IPS DF 4.7 (cell line): ENCODE results near the gene CPVL.

ENCODE experiments used
- DNase-seq: peaks from one replicate; pipeline ENCODE4 v3.0.0-alpha.2; 2013; ENCODE audit warnings: low spot score; ENCODE audit errors: extremely low read depth

Gene CPVL

DNA sequence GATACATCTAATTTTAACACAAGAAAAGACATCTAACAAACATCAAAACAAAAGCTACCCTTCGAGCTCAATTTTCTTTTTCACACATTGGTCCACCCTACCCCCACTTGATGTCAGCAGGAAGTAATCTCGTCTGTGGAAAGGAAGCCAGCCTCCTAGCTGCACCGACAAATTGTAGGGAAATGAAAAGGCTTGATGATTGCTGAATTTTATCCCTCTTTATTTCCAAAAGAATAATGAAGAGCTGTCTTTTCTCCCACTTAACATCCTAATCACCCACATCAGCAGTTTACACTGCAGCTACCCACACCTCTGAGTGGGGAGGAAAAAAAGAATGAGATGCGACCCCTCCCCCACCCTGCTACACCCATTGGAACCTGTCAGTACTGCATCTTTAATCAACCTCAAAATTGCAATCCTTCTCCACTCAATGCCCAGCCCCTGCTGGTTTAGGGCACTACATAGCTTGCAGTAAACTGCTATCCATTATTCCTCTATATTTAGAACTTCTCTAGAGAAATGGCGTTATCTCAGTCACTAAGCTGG lies 10.6 kb upstream of the CPVL start:
- no peak for DNase-seq

DNA sequence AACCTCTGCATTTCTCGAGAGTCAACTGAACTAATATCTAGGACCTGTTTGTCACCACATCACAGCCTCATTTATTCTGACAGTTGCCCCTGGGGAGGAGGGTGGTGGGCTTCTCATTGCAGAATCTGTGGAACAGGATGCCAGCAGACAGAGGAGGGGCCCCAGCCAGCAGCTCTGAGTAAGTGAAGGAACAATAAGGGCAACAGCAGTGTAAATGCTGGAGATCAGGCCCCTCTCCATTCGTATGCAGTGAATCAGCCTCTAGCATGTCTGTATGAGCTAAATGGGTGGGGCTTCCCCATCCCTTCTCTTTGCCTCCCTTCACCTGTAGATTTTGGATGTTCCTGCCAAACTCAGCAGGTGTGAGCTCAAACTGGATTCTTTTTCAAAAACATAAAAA lies 7.7 kb upstream of the CPVL start:
- DNase-seq: no peak

DNA sequence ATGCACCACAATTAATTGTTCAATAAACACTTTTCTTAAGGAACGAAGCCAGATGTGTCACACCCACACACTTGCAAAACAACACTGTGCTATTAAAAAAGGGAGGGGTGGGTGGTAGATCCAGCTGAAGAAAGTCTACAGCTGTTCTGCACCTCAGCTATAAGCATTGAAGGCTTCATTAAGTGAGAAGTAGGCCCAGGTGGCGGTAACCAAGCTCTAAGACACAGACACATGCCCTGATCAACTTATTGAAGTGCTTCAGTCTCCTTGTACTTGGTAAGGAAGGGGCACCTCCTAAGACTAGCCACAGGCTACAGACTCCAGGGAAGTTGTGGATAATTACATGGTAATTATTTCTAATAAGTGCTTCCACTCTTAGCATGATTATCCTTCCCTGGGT lies 4.5 kb upstream of the CPVL start:
- DNase-seq: no peak

DNA sequence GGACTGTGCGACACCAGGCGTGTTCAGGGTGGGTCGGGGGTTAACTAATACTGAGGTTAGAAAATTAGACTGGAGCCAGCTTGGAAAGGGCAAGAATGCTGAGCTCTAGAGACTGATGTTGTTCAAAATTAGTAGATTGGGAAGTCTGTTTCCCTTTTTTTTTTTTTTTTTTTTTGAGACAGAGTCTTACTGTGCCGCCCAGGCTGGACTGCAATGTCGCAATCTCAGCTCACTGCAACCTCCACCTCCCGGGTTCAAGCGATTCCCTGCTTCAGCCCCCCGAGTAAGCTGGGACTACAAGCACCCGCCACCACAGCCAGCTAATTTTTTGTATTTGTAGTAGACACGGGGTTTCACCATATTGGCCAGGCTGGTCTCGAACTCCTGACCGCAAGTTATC lies 2.7 kb upstream of the CPVL start:
- DNase-seq: no peak

DNA sequence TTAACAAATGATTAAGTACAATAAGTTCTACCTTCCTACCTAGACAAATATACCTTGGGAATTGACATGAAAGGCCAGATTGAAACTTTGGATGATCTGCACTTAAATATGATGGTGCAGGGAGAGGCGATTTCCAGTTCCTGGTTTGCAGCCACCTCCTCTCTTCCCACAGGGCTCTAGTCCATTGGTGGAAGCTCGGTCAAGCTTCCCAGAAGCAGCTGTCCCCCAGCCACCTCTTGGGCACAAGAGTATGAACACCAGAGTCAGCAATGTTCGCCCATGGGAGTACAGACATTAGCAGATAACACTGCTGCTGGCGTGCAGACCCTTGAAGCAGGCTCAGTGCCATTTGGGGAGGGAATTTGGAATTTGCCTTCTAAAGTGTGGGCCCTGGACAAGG lies 1.5 kb upstream of the CPVL start:
- no peak for DNase-seq

DNA sequence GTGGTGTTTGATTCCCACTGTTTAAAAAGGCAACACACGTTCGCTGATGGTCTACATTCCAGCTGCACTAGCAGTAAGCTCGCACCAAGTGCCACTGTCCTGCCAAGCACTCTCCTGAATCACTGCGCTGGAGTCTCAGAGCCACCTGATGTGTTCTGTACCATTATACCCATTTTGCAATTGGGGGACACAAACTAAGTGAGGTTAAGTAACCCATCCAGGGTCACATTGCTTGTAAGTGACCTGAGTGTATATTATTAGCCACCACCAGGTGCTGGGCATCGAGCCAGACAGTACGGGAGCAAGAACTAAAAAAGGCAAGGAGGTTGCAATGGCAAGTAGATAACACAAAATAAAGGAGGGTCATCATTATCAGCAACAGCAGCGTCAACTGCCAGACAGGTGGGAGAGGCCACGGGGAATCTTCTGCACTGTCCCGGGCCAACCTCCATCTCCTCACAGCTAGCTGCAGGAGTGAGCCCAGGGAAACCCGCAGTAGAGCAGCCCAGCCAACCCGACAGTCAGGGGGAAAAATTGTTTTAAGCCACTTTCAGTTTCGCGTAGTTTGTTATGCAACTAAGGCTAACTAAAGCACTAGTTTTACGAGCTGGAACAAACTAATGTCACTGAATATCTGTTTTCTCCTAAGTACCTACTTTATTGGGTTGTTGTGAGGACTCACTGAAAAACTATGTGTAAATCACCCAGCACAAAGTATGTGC lies 712 bp upstream of the CPVL start:
- DNase-seq: no peak

DNA sequence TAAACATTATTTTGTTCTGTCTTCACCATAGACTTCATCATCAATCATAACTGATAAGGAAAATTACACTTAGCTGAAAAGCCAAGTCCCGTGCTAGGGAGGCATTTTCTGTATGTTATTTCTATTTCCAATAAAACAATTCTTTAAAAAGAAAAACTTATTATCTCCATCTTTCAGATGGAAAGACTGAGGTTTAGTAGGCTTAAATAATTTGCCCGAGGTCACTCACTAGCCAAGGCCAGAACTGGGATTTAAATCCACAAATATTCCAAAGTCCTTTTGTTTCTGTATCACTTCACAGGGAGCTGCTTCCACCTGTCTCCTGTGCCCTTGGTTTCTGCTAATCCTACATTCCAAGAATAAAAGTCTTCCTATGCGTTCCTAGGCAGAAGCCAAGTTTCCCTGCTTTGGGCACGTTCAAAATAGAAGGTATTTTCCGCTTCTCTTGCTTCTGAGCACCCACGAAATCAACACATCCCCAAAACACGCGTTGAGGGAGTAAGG lies 732 bp downstream of the CPVL start:
- no peak for DNase-seq

DNA sequence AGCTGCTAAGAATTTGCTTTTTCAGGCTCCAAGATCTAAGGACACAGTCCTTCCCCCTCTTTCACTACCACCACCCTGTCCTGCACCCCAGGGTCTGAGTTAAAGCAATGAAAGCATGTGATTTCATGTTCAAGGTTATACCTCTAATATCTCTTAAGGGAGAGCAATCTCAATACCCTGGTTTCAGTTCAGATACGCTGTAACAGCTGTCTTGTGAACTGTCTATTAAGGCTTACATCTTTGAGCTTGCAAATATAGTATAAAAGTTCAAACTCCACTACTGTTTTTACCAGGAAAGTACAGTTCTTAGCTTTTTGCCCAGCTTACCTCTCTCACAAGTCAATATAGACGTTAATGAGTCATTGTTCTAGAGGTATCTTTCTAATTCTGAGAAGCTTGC lies 2.6 kb downstream of the CPVL start:
- DNase-seq: no peak

DNA sequence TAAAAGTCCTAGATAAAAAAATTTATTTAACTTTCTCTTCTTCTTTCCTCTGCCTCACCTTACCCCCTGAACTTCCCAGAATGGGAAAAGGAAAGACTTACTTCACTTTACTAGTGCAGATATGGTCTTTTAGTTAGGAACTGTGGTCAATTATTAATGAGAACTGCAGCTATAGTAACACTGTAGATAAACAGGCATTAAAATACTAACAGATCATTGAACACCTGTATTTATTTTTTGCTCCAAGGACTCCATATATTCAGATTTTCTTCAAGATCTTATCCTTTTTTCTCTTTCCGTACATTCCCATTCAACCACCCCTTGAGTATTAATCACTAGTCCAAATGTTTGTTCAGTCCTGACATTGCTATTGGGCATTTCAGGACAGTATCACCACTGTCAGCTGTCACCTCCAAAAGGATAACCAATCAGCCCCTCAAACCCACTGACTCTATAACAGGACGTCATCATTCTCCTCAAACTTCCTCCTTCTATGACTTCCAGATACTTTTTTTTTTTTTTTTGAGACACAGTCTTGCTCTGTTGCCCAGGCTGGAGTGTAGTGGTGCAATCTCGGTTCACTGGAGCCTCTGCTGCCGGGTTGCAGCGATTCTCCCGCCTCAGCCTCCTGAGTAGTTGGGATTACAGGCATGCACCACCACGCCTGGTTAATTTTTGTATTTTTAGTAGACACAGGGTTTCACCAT lies 4.2 kb downstream of the CPVL start:
- no peak for DNase-seq

DNA sequence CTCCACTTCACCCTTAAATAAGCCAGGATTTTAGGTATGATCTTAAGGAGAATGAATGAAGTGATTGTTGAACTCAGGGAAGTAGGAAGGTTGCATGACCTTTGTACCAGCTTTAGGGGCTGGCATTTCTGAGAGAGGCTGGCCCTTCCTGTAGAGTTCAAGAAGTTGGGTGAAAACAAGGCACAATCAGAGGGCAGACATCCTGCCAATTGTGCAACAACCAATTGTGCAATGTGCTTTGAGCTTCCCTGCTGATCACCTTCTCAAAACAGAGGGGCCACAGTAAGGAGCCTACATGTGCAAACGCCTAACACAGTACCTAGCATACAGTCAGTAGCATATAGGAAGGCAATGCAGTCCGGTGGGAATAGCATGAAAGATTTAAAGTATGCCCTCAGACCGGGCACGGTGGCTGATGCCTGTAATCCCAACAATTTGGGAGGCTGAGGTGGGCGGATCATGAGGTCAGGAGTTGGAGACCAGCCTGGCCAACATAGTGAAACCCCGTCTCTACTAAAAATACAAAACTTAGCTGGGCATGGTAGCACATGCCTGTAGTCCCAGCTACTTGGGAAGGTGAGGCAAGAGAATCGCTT lies 5.4 kb downstream of the CPVL start:
- no peak for DNase-seq

DNA sequence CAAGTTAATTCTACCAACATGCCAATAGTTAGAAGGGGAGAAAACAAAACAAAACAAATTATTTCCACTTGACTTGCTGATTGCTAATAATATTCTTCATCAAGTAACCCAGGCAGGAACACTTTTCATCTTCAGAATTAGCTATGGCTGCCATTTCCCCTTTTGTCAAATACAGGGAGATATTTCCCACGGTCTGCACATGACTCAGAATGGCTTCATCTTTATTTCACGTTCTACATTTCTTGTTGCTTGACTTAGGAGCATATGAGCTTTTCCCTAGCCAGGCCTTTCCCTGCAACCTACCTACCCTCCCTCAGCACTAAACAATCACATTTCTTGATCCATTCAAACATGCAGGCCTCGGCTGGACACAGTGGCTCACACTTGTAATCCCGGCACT lies 6.5 kb downstream of the CPVL start:
- no peak for DNase-seq

DNA sequence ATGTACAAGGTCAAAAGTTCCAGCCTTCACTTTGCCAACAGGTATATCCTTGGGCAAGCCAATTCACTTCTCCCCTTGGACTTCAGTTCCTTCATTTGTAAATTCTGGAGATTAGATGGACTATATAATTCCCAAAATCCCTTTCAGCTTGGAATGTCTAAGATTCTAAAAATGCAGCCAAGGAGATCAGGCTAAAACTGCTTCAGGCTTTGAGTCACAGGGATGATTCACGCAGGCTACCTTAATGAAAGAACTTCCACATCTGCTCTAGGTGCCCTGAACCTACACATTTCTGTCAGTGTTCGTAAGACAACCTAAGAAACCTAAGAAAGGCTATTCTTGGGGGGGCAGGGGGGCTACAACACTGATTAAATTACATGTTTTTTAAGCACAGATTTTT lies 7.1 kb downstream of the CPVL start:
- DNase-seq: no peak

DNA sequence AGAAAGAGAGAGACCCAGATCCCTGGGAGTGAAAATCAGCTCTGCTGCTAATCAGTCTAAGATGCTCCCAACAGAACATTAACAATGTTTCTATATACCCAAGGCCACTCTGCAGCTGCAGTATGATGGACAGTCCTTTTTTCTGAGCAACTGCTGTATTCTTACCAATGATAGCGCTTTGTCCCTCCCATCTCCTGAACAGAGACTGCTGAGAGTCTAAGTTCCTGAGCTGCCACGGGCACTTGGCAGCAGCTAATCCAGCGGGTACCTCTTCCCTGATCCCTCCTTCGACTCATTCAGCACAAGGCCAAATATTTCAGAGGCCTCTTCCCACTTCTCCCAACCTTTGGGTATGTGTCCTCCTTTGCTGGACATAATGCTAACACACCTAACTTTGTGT lies 7.7 kb downstream of the CPVL start:
- no peak for DNase-seq

DNA sequence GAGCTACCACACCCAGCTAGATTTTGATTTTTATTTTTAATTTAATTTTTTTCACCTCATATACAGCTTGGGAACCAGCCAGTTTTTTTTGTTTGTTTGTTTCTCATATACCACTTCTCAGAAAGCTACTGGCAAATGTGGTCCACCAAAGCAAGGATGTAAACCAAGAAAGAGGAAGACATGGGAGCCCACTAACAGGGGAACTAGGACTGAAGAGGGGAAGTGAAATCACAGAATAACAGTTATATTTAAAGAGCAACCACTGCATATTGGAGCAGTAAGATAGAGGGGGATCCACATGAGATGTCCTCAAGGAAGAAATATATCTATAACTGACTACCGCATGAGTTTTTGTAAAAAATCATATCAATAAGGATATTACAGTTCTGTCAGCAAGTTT lies 10.5 kb downstream of the CPVL start:
- DNase-seq: no peak

DNA sequence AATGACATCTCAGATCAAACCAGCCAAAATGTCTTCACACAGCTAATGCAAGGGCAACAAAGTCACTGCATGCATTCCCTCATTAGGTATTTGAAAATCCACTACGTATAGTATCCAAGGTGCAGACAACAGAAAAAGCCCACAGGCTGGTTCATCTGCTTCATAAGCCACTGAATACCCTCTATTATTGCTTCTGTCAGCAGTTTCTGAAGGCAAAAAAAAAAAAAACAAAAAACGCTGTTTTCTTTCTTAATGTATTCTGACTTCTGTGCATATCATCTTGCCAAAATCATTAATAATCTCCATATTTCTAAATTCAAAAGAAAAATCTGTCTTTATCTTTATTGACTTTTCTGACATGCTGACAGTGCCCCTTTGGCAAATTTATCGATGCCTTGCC lies 13.4 kb downstream of the CPVL start:
- DNase-seq: no peak

DNA sequence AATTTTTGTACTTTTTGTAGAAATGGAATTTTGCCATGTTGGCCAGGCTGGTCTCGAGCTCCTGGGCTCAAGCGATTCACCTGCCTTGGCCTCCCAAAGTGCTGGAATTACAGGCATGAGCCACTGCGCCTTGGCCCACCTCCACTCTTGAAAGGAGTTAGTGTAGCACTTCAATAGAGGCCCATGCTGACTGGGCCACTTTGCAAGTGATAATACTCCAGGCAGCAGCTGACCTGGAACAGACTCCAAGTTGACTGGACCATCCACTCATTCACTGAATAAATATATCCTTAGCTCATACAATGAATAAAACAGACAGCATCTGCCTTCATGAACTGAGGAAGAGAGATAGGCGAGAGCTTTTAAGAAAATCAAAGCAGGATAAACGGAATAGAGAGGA lies 14.7 kb downstream of the CPVL start:
- no peak for DNase-seq

DNA sequence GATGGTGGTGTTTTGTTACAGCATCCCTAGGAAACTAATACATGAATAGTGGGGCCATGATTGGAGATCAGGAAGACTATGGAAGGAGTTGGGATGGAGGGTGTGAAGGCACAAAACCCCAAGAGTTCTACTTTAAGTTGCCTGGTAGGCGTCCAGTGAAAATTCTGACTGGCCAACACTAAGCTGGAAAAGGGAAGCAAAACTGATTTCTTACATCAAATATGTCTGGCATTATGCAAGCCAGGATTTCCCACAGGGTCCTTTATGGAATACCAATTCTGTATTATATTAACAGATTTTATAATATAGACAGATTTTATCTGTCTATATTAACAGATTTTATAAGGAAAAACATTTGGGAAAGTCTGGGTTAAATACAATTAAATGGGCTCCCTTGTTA lies 16.2 kb downstream of the CPVL start:
- DNase-seq: no peak

DNA sequence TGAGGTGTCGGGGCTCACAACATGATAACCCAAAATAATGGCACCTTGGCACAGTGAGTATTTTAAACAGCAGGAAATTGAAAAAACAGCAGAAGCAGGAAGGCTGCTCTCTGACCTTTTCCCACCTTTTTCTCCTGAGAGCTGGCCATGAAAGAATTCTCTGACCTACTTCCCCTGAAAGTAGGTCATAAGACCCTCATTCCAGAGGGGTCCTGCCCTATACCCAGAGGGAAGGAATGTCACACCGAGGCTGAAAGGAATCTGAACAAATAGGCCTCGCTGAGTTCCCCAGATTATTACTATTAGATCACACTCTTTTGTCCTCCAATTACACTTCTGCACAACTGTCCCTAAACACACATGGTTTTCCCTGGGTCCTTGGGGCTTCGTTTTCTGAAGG lies 18.8 kb downstream of the CPVL start:
- DNase-seq: no peak

DNA sequence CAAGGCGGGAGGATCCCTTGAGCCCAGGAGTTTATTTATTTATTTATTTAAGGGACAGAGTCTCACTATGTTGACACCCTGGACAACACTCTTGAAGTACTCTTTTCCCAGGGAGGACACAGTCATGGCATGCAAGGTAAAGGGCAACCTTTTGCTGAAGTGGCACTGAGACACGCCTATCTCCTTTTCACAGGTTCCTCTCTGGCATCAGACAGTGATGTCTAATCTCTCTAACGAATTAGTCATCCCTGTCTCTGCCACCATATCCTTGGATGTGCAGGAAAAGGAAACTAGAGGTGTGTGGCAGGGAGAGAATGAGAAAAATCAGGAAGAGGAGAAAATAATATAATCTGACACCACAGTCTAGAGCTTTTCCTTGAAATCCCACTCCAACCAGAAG lies 19.5 kb downstream of the CPVL start:
- DNase-seq: no peak

DNA sequence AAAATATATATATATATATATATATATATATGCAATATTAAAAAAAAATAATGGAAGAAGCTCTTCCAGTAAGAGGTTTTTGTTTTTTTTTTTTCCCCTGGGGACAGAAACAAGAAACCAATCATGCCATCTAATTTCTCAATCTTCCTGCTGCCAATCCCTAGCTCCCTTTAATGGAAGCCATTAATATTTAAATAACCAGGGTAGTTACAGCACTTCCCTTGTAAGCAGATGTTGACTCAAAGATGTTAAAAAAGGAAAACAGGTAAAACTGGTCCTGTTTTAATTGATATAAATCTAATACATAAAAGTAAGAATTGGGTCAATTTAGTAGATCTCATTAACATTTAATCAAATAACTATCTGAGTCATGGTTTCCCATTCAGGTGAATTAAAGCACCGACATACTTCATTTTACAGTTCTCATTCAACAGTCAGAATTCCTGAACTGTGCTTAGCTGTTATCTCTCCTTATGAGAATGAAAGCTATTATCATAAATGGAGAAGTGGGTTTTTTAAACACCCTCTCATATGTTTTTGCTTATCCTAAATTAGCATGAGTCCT lies 22.6 kb downstream of the CPVL start:
- DNase-seq: no peak

DNA sequence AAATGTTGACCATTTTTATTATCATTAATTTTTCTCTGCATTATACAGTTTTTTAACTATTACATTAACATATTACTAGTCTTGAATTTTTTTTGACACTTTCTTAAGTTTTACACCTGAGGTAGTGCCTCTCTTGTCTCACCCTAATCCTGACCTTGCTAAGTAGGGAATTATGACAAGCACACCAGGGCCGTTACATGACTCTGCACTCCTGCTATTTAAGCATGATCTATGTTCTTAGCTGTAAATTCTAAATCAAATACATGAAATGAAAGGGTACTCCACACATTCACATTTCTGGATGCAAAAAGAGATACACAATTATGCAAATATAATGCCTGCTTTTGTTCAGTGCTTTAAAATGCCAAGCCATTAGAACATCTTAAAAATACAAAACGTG lies 23.6 kb downstream of the CPVL start:
- no peak for DNase-seq

DNA sequence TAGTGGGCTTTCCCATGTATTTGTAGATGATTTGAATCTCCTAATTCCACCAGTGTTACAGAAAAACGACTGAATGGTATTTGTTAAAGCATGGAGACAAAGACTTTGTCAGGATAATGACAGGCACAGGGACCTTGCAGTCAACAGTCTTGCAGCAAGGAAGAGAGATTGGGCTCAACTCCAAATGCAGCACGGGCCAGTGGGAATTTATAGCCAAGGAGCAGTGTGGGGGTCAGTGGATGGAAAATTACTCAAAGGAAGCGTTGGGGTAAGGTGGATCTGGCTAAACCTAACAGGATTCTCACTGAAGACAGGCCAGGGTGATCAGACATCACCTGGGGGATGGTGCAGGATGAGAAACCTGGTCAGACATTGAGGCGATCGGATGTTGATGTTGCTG lies 24.3 kb downstream of the CPVL start:
- no peak for DNase-seq
